PC-9 (cell line): ENCODE measurements around the gene CHRDL1. TPM values are rescaled to one million over a fixed set of nuclear protein-coding genes. Genes with fewer than 3 reads are reported as not detected.

ENCODE experiments used
- BruUV-seq: library from RNA; stranded (reverse); fragments of 400-500 nt; replicated peaks from 2 replicates; lab custom pipeline; 2021; lab: Mats Ljungman, UMichigan
- CTCF ChIA-PET: fragments of 300-600 bp; sonication (Branson Sonifier 250); formaldehyde crosslinking; loops from one replicate; lab custom pipeline; 2022; ENCODE audit warnings: antibody characterized with exemption; lab: Charles Lee
- POLR2A ChIA-PET: fragments of 300-600 bp; sonication (Branson Sonifier 250); formaldehyde crosslinking; loops from one replicate; lab custom pipeline; 2022; ENCODE audit warnings: antibody characterized with exemption; ENCODE audit not compliant: unreplicated experiment; lab: Charles Lee
- DNase-seq, 2 experiments: peaks; one replicate each; pipeline versions ENCODE4 v3.0.0 to v3.0.0-alpha.2; 2015 to 2022; ENCODE audit warnings: mixed read lengths in 1 of 2
- H2AFZ ChIP-seq: fragments of 200-600 bp; sonication (generic); 2 replicates; pipeline ENCODE4 v1.8.1; 2017; ENCODE audit warnings: antibody characterized with exemption
- H3F3A ChIP-seq: fragments of 200-600 bp; sonication (generic); 2 replicates; pipeline ENCODE4 v1.8.1; 2017; ENCODE audit warnings: antibody characterized with exemption, mild to moderate bottlenecking, low read depth; ENCODE audit not compliant: insufficient read depth
- H3K27ac ChIP-seq: fragments of 200-600 bp; sonication (generic); 2 replicates; pipeline ENCODE4 v1.6.1; 2016; ENCODE audit warnings: mixed run types
- H3K27me3 ChIP-seq: fragments of 200-600 bp; sonication (generic); 2 replicates; pipeline ENCODE4 v1.6.1; 2016; ENCODE audit warnings: low read depth, mixed run types; ENCODE audit not compliant: insufficient read depth
- H3K36me3 ChIP-seq: fragments of 200-600 bp; sonication (generic); 2 replicates; pipeline ENCODE4 v1.6.1; 2016; ENCODE audit warnings: low read depth, mixed run types
- H3K4me1 ChIP-seq: fragments of 200-600 bp; sonication (generic); replicated peaks from 2 replicates; pipeline ENCODE4 v1.6.1; 2016; ENCODE audit warnings: mixed run types; ENCODE audit not compliant: insufficient read depth
- H3K4me2 ChIP-seq: fragments of 200-600 bp; sonication (generic); 2 replicates; pipeline ENCODE4 v1.6.1; 2017; ENCODE audit warnings: mixed run types
- H3K4me3 ChIP-seq: fragments of 200-600 bp; sonication (generic); 2 replicates; pipeline ENCODE4 v1.6.1; 2016; ENCODE audit warnings: mixed run types
- H3K79me2 ChIP-seq: fragments of 200-600 bp; sonication (generic); 2 replicates; pipeline ENCODE4 v1.6.1; 2017; ENCODE audit warnings: low read depth, mixed run types
- H3K9me2 ChIP-seq: fragments of 200-600 bp; sonication (generic); 2 replicates; pipeline ENCODE4 v1.8.1; 2017; ENCODE audit warnings: mild to moderate bottlenecking; ENCODE audit not compliant: insufficient read depth
- H3K9me3 ChIP-seq: fragments of 200-600 bp; sonication (generic); 2 replicates; pipeline ENCODE4 v1.8.1; 2016; ENCODE audit warnings: low read depth; ENCODE audit not compliant: insufficient read depth
- H4K20me1 ChIP-seq: fragments of 200-600 bp; sonication (generic); 2 replicates; pipeline ENCODE4 v1.8.1; 2017; ENCODE audit not compliant: insufficient read depth
- EZH2 ChIP-seq: fragments of 200-600 bp; sonication (generic); IDR thresholded peaks from 2 replicates; pipeline ENCODE4 v1.8.0; 2017; ENCODE audit warnings: antibody characterized with exemption, low read depth
- intact Hi-C: fragments of 100-400 bp; cut with micrococcal nuclease; formaldehyde crosslinking; loops from one replicate; pipeline ENCODE4 v1.10.0; 2022; ENCODE audit not compliant: unreplicated experiment
- total RNA-seq: library from RNA; stranded (reverse); gene quantifications from 2 replicates; pipeline ENCODE4 v1.2.3, GENCODE V29; 2021
- TF ChIP-seq, protein P1 (sequence below): fragments of 200-600 bp; sonication (generic); conservative IDR thresholded peaks from 2 replicates; pipeline ENCODE4 v1.6.1; 2017; ENCODE audit warnings: mixed run types, antibody characterized with exemption, mild to moderate bottlenecking, moderate library complexity

The CHRDL1 gene
- total RNA-seq, 1 experiment from 2014 or later: 25.7 TPM

DNA sequence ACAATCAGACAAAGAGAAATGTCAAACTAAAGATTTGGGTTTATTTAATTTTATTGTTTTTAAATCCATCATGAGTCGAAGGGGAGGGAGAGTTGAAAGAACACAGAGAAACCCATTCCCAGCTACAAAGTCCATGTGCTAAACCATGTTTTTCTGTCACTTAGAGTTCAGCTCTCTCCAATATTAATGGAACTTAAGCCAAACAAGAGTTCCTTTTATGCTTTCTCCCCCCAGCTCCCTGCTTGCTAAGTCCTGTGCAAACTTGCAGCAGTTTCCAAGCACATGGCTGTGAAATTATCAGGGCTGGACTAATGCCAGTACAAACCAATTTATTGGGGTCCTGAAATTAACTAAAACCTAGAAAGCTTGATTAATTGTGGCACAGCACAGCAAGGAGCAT, 9.7 kb upstream of the CHRDL1 start:
- no peaks in the 10 kb centered on the region for H3K9me3 ChIP-seq
- TF ChIP-seq, protein P1, sequence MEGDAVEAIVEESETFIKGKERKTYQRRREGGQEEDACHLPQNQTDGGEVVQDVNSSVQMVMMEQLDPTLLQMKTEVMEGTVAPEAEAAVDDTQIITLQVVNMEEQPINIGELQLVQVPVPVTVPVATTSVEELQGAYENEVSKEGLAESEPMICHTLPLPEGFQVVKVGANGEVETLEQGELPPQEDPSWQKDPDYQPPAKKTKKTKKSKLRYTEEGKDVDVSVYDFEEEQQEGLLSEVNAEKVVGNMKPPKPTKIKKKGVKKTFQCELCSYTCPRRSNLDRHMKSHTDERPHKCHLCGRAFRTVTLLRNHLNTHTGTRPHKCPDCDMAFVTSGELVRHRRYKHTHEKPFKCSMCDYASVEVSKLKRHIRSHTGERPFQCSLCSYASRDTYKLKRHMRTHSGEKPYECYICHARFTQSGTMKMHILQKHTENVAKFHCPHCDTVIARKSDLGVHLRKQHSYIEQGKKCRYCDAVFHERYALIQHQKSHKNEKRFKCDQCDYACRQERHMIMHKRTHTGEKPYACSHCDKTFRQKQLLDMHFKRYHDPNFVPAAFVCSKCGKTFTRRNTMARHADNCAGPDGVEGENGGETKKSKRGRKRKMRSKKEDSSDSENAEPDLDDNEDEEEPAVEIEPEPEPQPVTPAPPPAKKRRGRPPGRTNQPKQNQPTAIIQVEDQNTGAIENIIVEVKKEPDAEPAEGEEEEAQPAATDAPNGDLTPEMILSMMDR: no peak
- no peak for TF ChIP-seq EZH2
- H3K4me1 ChIP-seq: no peaks in the 10 kb centered on the region
- DNase-seq: no peak
- no peak overlapping the region for H3K4me3 ChIP-seq
- no peaks in the 10 kb centered on the region for H3F3A ChIP-seq
- H3K4me2 ChIP-seq: no peak overlapping the region
- CTCF ChIA-PET: no interaction called here
- no peak overlapping the region for H2AFZ ChIP-seq
- POLR2A ChIA-PET: no interaction called here
- no peaks in the 10 kb centered on the region for H3K9me2 ChIP-seq
- BruUV-seq: no TSS peak
- H3K27me3 ChIP-seq: no peaks in the 10 kb centered on the region
- intact Hi-C loops: no loop called here
- H4K20me1 ChIP-seq: no peaks in the 10 kb centered on the region
- no peak overlapping the region for H3K27ac ChIP-seq
- no peaks in the 10 kb centered on the region for H3K36me3 ChIP-seq
- no peaks in the 10 kb centered on the region for H3K79me2 ChIP-seq

DNA sequence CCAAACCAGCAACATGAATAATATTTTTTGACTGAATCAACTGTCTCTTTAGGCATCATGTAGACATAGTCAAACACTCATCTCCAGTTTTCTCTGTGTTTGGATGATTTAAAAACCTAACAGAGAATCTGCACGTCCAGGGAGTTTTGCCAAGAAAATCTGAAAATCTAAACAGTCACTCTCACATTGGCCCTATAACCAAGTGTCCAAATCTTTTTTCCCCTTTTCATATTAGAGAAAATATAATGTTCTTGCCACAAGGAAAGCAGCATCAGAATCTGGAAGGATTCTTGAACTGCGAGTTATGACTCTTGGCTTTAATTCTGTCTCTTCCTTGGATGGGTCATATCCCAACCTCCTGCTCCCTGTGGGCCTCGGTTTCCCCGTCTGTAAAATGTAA, 8.8 kb upstream of the CHRDL1 start:
- no peaks in the 10 kb centered on the region for H4K20me1 ChIP-seq
- no peaks in the 10 kb centered on the region for H3F3A ChIP-seq
- no peak overlapping the region for H3K4me2 ChIP-seq
- POLR2A ChIA-PET: no interaction called here
- no peak overlapping the region for H2AFZ ChIP-seq
- H3K79me2 ChIP-seq: no peaks in the 10 kb centered on the region
- CTCF ChIA-PET: no interaction called here
- no peak overlapping the region for H3K4me3 ChIP-seq
- H3K27me3 ChIP-seq: no peaks in the 10 kb centered on the region
- no peaks in the 10 kb centered on the region for H3K9me2 ChIP-seq
- intact Hi-C loops: no loop called here
- H3K9me3 ChIP-seq: no peaks in the 10 kb centered on the region
- H3K27ac ChIP-seq: no peak overlapping the region
- DNase-seq: no peak
- TF ChIP-seq EZH2: no peak
- TF ChIP-seq, protein P1: no peak
- H3K4me1 ChIP-seq: no peaks in the 10 kb centered on the region
- no TSS peak for BruUV-seq
- H3K36me3 ChIP-seq: no peaks in the 10 kb centered on the region

DNA sequence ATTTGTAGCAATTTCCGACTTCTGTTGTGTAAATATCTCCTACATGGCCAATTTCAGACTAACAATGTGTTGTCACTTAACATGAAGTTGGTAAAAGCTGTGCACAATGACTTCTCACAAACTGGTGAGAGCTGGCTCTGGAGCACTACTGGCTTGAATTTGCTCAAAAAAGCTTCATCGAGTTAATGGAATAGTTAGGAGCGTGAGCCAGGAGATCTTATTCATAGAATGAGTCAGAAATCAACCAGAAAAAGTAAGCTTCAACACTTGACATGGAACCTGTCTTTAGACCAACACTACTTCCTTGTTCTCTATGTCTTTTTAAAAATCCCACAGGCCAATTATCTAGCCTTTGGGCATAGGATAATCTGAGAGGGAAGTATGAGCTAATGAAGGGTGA, 7.9 kb upstream of the CHRDL1 start:
- no TSS peak for BruUV-seq
- ChIA-PET POLR2A (no interaction called here), CTCF (no interaction called here)
- Histone ChIP-seq H3K9me3 (no peaks in the 10 kb centered on the region), H3K4me2 (no peak overlapping the region), H3K27me3 (no peaks in the 10 kb centered on the region), H4K20me1 (no peaks in the 10 kb centered on the region), H3K79me2 (no peaks in the 10 kb centered on the region), H3F3A (no peaks in the 10 kb centered on the region), H3K4me1 (no peaks in the 10 kb centered on the region), H3K4me3 (no peak overlapping the region), H3K36me3 (no peaks in the 10 kb centered on the region), H2AFZ (peak overlapping the region; percentile 52; the same call in 1 of the 2 replicates), H3K9me2 (no peaks in the 10 kb centered on the region), H3K27ac (no peak overlapping the region)
- TF ChIP-seq, protein P1: no peak
- TF ChIP-seq EZH2: no peak
- no peak for DNase-seq
- intact Hi-C loops: no loop called here
